ENCODE measurements around the gene COP1. TPM values are rescaled to one million over a fixed set of nuclear protein-coding genes. Genes with fewer than 3 reads are reported as not detected.

The COP1 gene
- total and polyA plus RNA-seq, 2 of the 4 experiments (the other 2 are of a cell fraction), result 17.8 to 35.0 TPM

GRCh38 chr1:176032040-176032645, 174.9 kb downstream of the COP1 start:
- no peak for DNase-seq
- Histone ChIP-seq H3K4me3 (ENCODE audit: insufficient read depth, low read depth, low read length) (no peak overlapping the region), H2AK5ac (ENCODE audit: low read depth, low read length) (peak overlapping the region; percentile 27; the same call in 1 of the 2 replicates), H3K56ac (ENCODE audit: extremely low read depth, insufficient read depth, low read length) (no peak overlapping the region), H4K20me1 (ENCODE audit: insufficient read depth, low read length) (no peaks in the 10 kb centered on the region; the same call in 1 of the 2 replicates), H2BK120ac (ENCODE audit: low read depth, low read length) (peak overlapping the region; percentile 50; the same call in 1 of the 2 replicates), H2AFZ (replicated peaks; ENCODE audit: low read length, poor library complexity) (no peak overlapping the region), H2BK20ac (ENCODE audit: low read depth, low read length) (peak overlapping the region; percentile 64; the same call in 1 of the 2 replicates), H3K9me1 (ENCODE audit: insufficient read depth, low read length) (peaks cover 12% of the 10 kb centered on the region), H3K23ac (ENCODE audit: low read depth, low read length) (peak overlapping the region; percentile 22; the same call in 1 of the 2 replicates), H3K14ac (replicated peaks; ENCODE audit: low read depth, low read length) (peak overlapping the region; percentile 45; the same call in 1 of the 2 replicates), H3K4ac (ENCODE audit: low read depth, low read length) (peak overlapping the region; percentile 14; the same call in 1 of the 2 replicates), H2BK5ac (ENCODE audit: low read depth, low read length, poor library complexity, severe bottlenecking) (peak overlapping the region; percentile 7), H3K4me2 (ENCODE audit: low read depth, low read length) (no peak overlapping the region), H3K36me3 (ENCODE audit: control insufficient read depth, insufficient read depth, low read length) (peaks cover 5% of the 10 kb centered on the region; the same call in 1 of the 2 replicates), H3K9me3 (ENCODE audit: control insufficient read depth, insufficient read depth, low read length) (no peaks in the 10 kb centered on the region), H2AK9ac (replicated peaks; ENCODE audit: low read depth, low read length, poor library complexity) (no peak overlapping the region), H3K18ac (ENCODE audit: low read depth, low read length) (no peak overlapping the region; the same call in 1 of the 2 replicates), H3K9ac (ENCODE audit: low read depth, low read length) (no peak overlapping the region), H3K27ac (ENCODE audit: insufficient read depth, low read length) (no peak overlapping the region), H4K91ac (ENCODE audit: insufficient read depth, low read depth, low read length) (0 out of 2 replicates have a peak overlapping the region, but pooled peaks have one; percentile 31), H4K8ac (ENCODE audit: low read depth in 2 of 2, low read length in 2 of 2) (0 out of 4 replicates have a peak overlapping the region, but pooled peaks of 1 of the 2 experiments have one; percentile 4), H3K27me3 (ENCODE audit: control insufficient read depth, insufficient read depth, low read length) (no peaks in the 10 kb centered on the region), H3K4me1 (ENCODE audit: control insufficient read depth, insufficient read depth, low read length) (peaks cover 9% of the 10 kb centered on the region), H2BK15ac (ENCODE audit: low read depth, low read length) (no peak overlapping the region; the same call in 2 of the 3 replicates), H4K5ac (ENCODE audit: low read depth, low read length) (no peak overlapping the region), H3K79me1 (ENCODE audit: low read depth in 1 of 2, low read length in 2 of 2) (peaks cover 9 to 22% of the 10 kb centered on the region in 2 experiments; a peak in 2 of 4 replicates)
- ATAC-seq (ENCODE audit: low read depth), result no peak
- dilution Hi-C loops (cut with HindIII; ENCODE audit: low sequenced_read_pairs, unreplicated experiment), result no loop called here
- TF ChIP-seq CTCF (conservative IDR thresholded peaks at IDR 0.05; ENCODE audit: low read depth, low read length) (no peak), RCOR1 (IDR thresholded peaks at IDR 0.05; ENCODE audit: insufficient replicate concordance, low read length) (no peak), POLR2A (IDR thresholded peaks at IDR 0.05; ENCODE audit: low read depth, low read length) (no peak), CEBPB (IDR thresholded peaks at IDR 0.05; ENCODE audit: low read depth, low read length) (no peak), RAD21 (IDR thresholded peaks at IDR 0.05; ENCODE audit: low read length) (no peak), USF2 (IDR thresholded peaks at IDR 0.05; ENCODE audit: low read depth, low read length) (no peak), MXI1 (IDR thresholded peaks at IDR 0.05; ENCODE audit: borderline replicate concordance, low read depth, low read length) (no peak), NFE2L2 (IDR thresholded peaks at IDR 0.05; ENCODE audit: low read depth, low read length) (no peak), FOS (IDR thresholded peaks at IDR 0.05; ENCODE audit: low read depth, low read length) (no peak), MAFK (IDR thresholded peaks at IDR 0.05; ENCODE audit: low read depth, low read length) (no peak), ELK1 (IDR thresholded peaks at IDR 0.05; ENCODE audit: borderline replicate concordance, low read depth, low read length) (no peak), SMC3 (IDR thresholded peaks at IDR 0.05; ENCODE audit: low read depth, low read length) (no peak)
- POLR2A ChIA-PET (ENCODE audit: unreplicated experiment), result no interaction called here
- in situ Hi-C loops (cut with MboI; ENCODE audit: low sequenced_read_pairs), result no loop called here
- no TSS peak for BruUV-seq (replicated peaks)
- CTCF ChIA-PET, result interaction anchor here (2.6 kb wide), 1 partner anchor 19 kb away, joined by 6 read pairs; no protein-coding TSS in a partner anchor
- WGBS, 2 experiments (ENCODE audit: extremely low coverage in 2 of 2, insufficient read length in 1 of 2), result no CpG with 5 or more reads among the region's 2 CpGs
- intact Hi-C loops (cut with micrococcal nuclease), result loop anchor here (5.0 kb wide), 1 partner anchor 55 kb away; no protein-coding TSS in a partner anchor

Data from IMR-90 (cell line).